Choroid plexus epithelial cell (primary cell): ENCODE measurements around the gene SPTAN1.

Source experiments
- DNase-seq: peaks from one replicate; pipeline ENCODE4 v3.0.0-alpha.2; 2010; ENCODE audit warnings: low read depth
- H3K4me3 ChIP-seq: 2 replicates; pipeline ENCODE4 v1.5.1; 2011; ENCODE audit warnings: low read depth, mild to moderate bottlenecking, control low read depth, low read length, moderate library complexity
- TF ChIP-seq, protein P1 (sequence below): conservative IDR thresholded peaks from 2 replicates; pipeline ENCODE4 v1.5.1; 2011; ENCODE audit warnings: low read depth, mild to moderate bottlenecking, control low read depth, inconsistent platforms, low read length, moderate library complexity

SPTAN1 gene

DNA sequence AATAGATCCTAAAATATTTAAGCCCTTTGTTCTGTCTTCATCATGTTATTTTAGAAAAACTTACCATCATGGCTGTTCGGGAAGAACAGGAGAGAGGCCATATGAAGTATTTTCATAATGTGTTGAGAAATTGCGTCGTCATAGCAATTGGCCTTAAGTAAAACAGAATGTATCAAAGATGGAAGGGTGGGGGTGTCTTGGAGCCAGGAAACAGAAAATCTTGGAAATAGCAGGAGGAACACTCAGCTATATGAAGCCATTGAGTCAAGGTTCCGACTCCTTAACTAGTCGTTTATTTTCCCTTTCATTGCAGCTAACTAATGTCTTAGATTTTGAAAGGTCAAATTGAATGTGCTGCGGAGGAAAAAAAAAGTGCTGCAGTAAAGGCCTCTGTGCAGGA, 1.3 kb downstream of the SPTAN1 start:
- TF ChIP-seq, protein P1, sequence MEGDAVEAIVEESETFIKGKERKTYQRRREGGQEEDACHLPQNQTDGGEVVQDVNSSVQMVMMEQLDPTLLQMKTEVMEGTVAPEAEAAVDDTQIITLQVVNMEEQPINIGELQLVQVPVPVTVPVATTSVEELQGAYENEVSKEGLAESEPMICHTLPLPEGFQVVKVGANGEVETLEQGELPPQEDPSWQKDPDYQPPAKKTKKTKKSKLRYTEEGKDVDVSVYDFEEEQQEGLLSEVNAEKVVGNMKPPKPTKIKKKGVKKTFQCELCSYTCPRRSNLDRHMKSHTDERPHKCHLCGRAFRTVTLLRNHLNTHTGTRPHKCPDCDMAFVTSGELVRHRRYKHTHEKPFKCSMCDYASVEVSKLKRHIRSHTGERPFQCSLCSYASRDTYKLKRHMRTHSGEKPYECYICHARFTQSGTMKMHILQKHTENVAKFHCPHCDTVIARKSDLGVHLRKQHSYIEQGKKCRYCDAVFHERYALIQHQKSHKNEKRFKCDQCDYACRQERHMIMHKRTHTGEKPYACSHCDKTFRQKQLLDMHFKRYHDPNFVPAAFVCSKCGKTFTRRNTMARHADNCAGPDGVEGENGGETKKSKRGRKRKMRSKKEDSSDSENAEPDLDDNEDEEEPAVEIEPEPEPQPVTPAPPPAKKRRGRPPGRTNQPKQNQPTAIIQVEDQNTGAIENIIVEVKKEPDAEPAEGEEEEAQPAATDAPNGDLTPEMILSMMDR, result no peak
- DNase-seq, result peak; percentile 88
- H3K4me3 ChIP-seq, result peak overlapping the region; percentile 87

DNA sequence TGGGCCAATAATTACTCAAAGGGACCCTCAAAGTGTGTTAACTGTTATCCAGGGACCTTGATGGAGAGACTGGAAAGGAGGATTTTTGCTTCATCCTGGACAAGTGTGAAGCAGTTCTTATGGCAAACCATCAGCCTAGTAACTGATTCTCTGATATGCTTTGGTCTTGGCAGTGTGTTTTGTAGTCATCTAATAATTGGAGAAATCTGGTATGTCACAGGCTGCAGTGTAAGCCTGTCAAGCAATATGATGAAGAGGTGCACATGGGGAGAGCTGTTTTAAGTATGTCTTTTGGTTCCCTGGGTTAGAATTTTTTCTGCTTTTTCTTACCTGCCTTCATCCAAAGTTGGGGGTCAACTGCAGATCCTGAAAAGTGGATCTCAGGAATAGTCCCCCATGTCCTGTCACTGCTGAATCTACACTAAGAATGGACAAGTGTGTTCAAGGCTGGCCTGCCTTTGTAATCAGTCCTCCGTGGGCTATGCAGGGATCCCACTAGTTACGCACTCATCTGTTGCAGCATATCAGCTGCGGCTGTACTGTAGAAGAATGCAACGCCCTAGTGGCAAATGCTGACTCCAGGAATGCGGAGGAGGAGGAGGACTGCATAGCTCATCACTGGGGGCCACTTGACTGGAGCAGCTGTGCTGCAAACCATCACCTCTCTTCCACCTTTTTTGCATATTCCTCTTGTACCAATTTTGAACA, 1.9 kb downstream of the SPTAN1 start:
- peak; percentile 96 for DNase-seq
- TF ChIP-seq, protein P1, result peak; percentile 24
- peak overlapping the region; percentile 87 for H3K4me3 ChIP-seq

GRCh38 chr9:128555180-128555721, 2.9 kb downstream of the SPTAN1 start:
- peak; percentile 83 for DNase-seq
- TF ChIP-seq, protein P1, result no peak
- H3K4me3 ChIP-seq, result peak overlapping the region; percentile 87

- TF ChIP-seq, protein P1, result no peak
- H3K4me3 ChIP-seq, result no peak overlapping the region
- DNase-seq, result no peak
These were observed 3.9 kb downstream of the SPTAN1 start for GRCh38 chr9:128556276-128556675.

DNA sequence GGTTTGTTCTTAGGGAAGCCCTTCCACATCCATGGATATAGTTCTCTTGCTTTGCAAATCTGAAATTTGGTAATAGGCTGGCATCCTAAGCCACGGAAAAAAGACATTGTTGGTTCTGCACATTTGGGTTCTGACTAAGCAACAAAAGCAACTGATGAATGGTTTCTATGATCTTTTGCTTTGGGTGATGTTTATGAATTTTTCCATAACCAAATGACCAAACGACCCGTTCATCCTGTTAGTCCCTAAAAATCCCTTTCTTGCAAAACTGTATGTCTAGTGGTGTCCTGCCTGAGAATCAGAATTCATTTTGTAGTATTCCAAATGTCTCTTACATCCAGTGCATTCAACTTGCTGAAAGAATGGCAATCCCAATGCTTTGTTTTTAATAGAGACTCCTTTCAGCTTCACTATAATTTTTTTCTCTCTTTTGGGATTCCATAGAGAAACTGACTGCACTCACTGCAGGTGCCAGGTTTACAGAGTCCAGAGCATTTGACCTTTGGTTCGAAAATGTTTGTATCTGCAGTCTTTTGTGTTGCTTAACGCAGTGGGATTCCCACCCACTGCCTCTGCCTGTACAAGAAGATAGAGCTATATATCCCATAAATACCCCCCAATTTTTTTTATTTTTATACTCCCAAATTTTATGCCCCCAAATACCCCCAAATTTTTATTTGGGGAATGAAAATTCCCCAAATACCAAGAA, 4.7 kb downstream of the SPTAN1 start:
- TF ChIP-seq, protein P1, result no peak
- H3K4me3 ChIP-seq, result no peak overlapping the region
- no peak for DNase-seq

GRCh38 chr9:128558431-128559310, 6.3 kb downstream of the SPTAN1 start:
- peak overlapping the region; percentile 33 for H3K4me3 ChIP-seq
- DNase-seq, result peak; percentile 91
- TF ChIP-seq, protein P1, result peak; percentile 1
